Fibroblast of lung (primary cell): ENCODE data around the gene FADD.

ENCODE experiments used
- EZH2 ChIP-seq: IDR thresholded peaks from 2 replicates; pipeline ENCODE4 v1.5.1; 2012; ENCODE audit warnings: low read length, control low read depth, mild to moderate bottlenecking; ENCODE audit errors: missing control alignments
- TF ChIP-seq, protein P1 (sequence below), 2 donors: IDR thresholded peaks in 1 of 2; conservative IDR thresholded peaks in 1 of 2; 1 replicate in 1 of 2; 2 replicates in 1 of 2; pipeline ENCODE4 v1.5.1; 2011 to 2012; ENCODE audit warnings: low read length in 2 of 2, control low read depth in 1 of 2, inconsistent platforms in 1 of 2, low read depth in 1 of 2, mild to moderate bottlenecking in 1 of 2

DNA sequence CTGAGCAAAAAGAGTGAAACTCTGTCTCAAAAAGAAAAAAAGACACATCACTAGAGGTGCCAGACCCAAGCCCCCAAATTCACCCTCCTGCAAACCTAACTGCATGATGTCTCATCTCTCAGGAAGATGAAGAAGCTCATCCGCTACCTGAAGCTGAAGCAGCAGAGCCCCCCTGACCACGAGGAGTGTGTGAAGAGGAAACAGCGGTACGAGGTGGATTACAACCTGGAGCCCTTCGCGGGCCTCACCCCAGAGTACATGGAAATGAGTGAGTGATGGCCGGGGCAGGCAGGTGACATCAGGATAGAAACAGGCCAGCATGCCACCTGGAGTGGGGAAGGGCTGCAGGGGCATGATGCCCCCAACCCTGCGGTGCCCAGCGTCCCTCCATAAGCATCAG lies 36.0 kb upstream of the FADD start:
- TF ChIP-seq, protein P1, sequence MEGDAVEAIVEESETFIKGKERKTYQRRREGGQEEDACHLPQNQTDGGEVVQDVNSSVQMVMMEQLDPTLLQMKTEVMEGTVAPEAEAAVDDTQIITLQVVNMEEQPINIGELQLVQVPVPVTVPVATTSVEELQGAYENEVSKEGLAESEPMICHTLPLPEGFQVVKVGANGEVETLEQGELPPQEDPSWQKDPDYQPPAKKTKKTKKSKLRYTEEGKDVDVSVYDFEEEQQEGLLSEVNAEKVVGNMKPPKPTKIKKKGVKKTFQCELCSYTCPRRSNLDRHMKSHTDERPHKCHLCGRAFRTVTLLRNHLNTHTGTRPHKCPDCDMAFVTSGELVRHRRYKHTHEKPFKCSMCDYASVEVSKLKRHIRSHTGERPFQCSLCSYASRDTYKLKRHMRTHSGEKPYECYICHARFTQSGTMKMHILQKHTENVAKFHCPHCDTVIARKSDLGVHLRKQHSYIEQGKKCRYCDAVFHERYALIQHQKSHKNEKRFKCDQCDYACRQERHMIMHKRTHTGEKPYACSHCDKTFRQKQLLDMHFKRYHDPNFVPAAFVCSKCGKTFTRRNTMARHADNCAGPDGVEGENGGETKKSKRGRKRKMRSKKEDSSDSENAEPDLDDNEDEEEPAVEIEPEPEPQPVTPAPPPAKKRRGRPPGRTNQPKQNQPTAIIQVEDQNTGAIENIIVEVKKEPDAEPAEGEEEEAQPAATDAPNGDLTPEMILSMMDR (conservative IDR thresholded peaks at IDR 0.05 in 1 of 2, IDR thresholded peaks at IDR 0.05 in 1 of 2; ENCODE audit: low read depth in 1 of 2, low read length in 2 of 2), result no peak
- TF ChIP-seq EZH2, result no peak
